HepG2 (cell line): ENCODE data around the gene RAE1. TPM values are rescaled to one million over a fixed set of nuclear protein-coding genes. Genes with fewer than 3 reads are reported as not detected.

Experiments used
- CEBPG ChIP-seq: IDR thresholded peaks from 2 replicates; pipeline ENCODE4 v1.6.1; 2016
- ELF4 ChIP-seq: sonication (generic); formaldehyde crosslinking; IDR thresholded peaks from 2 replicates; pipeline ENCODE4 v1.5.0; 2020; ENCODE audit warnings: missing genetic modification reagents, mild to moderate bottlenecking, moderate library complexity, borderline replicate concordance
- ESRRA ChIP-seq: sonication (generic); formaldehyde crosslinking; IDR thresholded peaks from 2 replicates; pipeline ENCODE4 v1.5.1; 2020; ENCODE audit warnings: mild to moderate bottlenecking, low read depth, missing genetic modification reagents
- FOXO1 ChIP-seq: sonication (generic); formaldehyde crosslinking; IDR thresholded peaks from 2 replicates; pipeline ENCODE4 v1.4.0; 2020; ENCODE audit warnings: missing genetic modification reagents
- NFYC ChIP-seq: IDR thresholded peaks from 2 replicates; pipeline ENCODE4 v1.6.1; 2016; ENCODE audit warnings: missing genetic modification reagents, missing compliant biosample characterization
- PAX8 ChIP-seq: sonication (generic); formaldehyde crosslinking; IDR thresholded peaks from 2 replicates; pipeline ENCODE4 v1.8.0; 2022; ENCODE audit warnings: mild to moderate bottlenecking, missing genetic modification reagents, borderline replicate concordance
- PHF8 ChIP-seq: sonication (generic); formaldehyde crosslinking; IDR thresholded peaks from 2 replicates; pipeline ENCODE4 v1.5.0; 2020; ENCODE audit warnings: missing genetic modification reagents
- RFX1 ChIP-seq: fragments of 450-650 bp; IDR thresholded peaks from 2 replicates; pipeline ENCODE4 v1.6.1; 2017
- SRY ChIP-seq: sonication (generic); formaldehyde crosslinking; IDR thresholded peaks from 2 replicates; pipeline ENCODE4 v1.8.0; 2022; ENCODE audit warnings: mild to moderate bottlenecking, missing genetic modification reagents
- THAP11 ChIP-seq: IDR thresholded peaks from 2 replicates; pipeline ENCODE4 v1.6.1; 2016; ENCODE audit warnings: missing biosample characterization, missing genetic modification reagents
- ZNF121 ChIP-seq: sonication (generic); formaldehyde crosslinking; IDR thresholded peaks from 2 replicates; pipeline ENCODE4 v1.5.0; 2020; ENCODE audit warnings: mild to moderate bottlenecking, missing genetic modification reagents
- ZNF17 ChIP-seq: sonication (generic); formaldehyde crosslinking; IDR thresholded peaks from 2 replicates; pipeline ENCODE4 v1.5.0; 2020; ENCODE audit warnings: mild to moderate bottlenecking, missing genetic modification reagents
- ZNF629 ChIP-seq: sonication (generic); formaldehyde crosslinking; conservative IDR thresholded peaks from 2 replicates; pipeline ENCODE4 v1.5.0; 2020; ENCODE audit warnings: missing genetic modification reagents
- ZNF644 ChIP-seq: IDR thresholded peaks from 2 replicates; pipeline ENCODE4 v1.6.1; 2016; ENCODE audit warnings: low read depth
- ZNF672 ChIP-seq: sonication (generic); formaldehyde crosslinking; IDR thresholded peaks from 2 replicates; pipeline ENCODE4 v1.8.1; 2022; ENCODE audit warnings: missing genetic modification reagents
- ZNF776 ChIP-seq: sonication (generic); formaldehyde crosslinking; IDR thresholded peaks from 2 replicates; pipeline ENCODE4 v1.4.0; 2020; ENCODE audit warnings: mild to moderate bottlenecking, missing genetic modification reagents
- polyA plus RNA-seq, 8 experiments: library from polyadenylated mRNA; depleted of rRNA in 3 of 8; stranded (reverse) in 7 of 8; unstranded in 1 of 8; fragments of >200 nt; fragmentation: Illumina TruSeq in 4 of 8; extraction: Trizol in 4 of 8; gene quantifications; 2 replicates each; pipeline versions ENCODE4 v1.2.1 to v1.2.3, GENCODE V29; 2011 to 2016; ENCODE audit warnings: low read depth in 4 of 8, missing spikeins in 1 of 8, mixed read lengths in 1 of 8; ENCODE audit not compliant: insufficient read depth in 1 of 8
- total RNA-seq, 5 experiments: library from RNA; depleted of rRNA; stranded (reverse); fragments of >200 nt; fragmentation: Illumina TruSeq; extraction: Trizol; gene quantifications; 2 replicates each; pipeline ENCODE4 v1.2.3, GENCODE V29; 2016; ENCODE audit warnings: low read depth in 1 of 5
- TF ChIP-seq, protein P1 (sequence below): sonication (generic); formaldehyde crosslinking; IDR thresholded peaks from 2 replicates; pipeline ENCODE4 v1.4.0; 2020; ENCODE audit warnings: mild to moderate bottlenecking, missing genetic modification reagents
- TF ChIP-seq, protein P2 (sequence below): sonication (generic); formaldehyde crosslinking; IDR thresholded peaks from 2 replicates; pipeline ENCODE4 v1.9.0; 2021; ENCODE audit warnings: missing genetic modification reagents, borderline replicate concordance
- TF ChIP-seq, protein P3 (sequence below): sonication (generic); formaldehyde crosslinking; IDR thresholded peaks from 2 replicates; pipeline ENCODE4 v1.5.1; 2020; ENCODE audit warnings: missing genetic modification reagents, mild to moderate bottlenecking, borderline replicate concordance
- TF ChIP-seq, protein P4 (sequence below): sonication (generic); formaldehyde crosslinking; conservative IDR thresholded peaks from 2 replicates; pipeline ENCODE4 v1.4.0; 2020; ENCODE audit warnings: missing genetic modification reagents
- TF ChIP-seq, protein P5 (sequence below): fragments of 450-650 bp; IDR thresholded peaks from 2 replicates; pipeline ENCODE4 v1.6.1; 2016

Gene RAE1
- total and polyA plus RNA-seq, 2 of the 13 experiments (the other 11 are each of a cell fraction or from before 2014, with no cell fraction given) = 36.1 to 72.9 TPM

DNA sequence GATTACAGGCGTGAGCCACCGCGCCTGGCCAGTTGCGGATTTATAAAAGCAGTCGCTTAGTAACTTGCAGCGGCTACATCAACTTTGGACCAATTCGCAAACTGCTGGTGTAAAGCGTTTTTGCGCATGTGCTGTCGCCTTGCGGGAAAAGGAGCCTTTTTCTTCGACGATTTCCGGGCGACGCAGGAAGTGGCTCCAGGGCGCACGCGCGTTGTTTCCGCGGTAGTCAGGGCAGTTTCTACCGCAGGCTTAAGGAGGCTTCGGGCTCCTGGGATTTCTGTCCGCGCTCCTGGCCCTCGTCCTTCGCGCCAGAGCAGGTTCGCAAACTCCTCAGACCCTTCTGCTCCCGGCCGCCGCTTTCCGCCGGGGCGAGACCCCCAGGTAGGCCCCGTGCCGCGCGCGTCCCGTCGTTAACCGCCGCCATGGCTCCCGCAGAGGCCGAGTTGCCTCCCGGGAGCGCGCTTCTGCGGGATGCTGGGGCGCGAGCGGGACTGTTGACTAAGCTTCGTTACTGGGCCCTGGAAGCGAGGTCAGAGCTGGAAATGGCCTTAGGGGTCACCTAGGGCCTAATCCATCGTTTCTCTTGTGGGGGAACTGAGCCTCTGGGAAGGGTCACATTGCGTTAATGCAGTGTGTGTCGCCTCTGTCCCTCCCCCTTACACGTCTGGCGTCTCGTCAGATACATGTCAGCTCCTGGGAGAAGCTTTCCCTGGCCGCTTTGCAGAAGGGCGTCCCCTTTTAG lies at the start of gene RAE1 (continued):
- TF ChIP-seq, protein P1, sequence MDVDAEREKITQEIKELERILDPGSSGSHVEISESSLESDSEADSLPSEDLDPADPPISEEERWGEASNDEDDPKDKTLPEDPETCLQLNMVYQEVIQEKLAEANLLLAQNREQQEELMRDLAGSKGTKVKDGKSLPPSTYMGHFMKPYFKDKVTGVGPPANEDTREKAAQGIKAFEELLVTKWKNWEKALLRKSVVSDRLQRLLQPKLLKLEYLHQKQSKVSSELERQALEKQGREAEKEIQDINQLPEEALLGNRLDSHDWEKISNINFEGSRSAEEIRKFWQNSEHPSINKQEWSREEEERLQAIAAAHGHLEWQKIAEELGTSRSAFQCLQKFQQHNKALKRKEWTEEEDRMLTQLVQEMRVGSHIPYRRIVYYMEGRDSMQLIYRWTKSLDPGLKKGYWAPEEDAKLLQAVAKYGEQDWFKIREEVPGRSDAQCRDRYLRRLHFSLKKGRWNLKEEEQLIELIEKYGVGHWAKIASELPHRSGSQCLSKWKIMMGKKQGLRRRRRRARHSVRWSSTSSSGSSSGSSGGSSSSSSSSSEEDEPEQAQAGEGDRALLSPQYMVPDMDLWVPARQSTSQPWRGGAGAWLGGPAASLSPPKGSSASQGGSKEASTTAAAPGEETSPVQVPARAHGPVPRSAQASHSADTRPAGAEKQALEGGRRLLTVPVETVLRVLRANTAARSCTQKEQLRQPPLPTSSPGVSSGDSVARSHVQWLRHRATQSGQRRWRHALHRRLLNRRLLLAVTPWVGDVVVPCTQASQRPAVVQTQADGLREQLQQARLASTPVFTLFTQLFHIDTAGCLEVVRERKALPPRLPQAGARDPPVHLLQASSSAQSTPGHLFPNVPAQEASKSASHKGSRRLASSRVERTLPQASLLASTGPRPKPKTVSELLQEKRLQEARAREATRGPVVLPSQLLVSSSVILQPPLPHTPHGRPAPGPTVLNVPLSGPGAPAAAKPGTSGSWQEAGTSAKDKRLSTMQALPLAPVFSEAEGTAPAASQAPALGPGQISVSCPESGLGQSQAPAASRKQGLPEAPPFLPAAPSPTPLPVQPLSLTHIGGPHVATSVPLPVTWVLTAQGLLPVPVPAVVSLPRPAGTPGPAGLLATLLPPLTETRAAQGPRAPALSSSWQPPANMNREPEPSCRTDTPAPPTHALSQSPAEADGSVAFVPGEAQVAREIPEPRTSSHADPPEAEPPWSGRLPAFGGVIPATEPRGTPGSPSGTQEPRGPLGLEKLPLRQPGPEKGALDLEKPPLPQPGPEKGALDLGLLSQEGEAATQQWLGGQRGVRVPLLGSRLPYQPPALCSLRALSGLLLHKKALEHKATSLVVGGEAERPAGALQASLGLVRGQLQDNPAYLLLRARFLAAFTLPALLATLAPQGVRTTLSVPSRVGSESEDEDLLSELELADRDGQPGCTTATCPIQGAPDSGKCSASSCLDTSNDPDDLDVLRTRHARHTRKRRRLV (CRISPR knock-in tag) = peak; percentile 95
- no peak for TF ChIP-seq ZNF629 (CRISPR knock-in tag)
- TF ChIP-seq CEBPG (CRISPR knock-in tag) = 0 out of 2 replicates have a peak, but pooled peaks have one; percentile 20
- TF ChIP-seq, protein P2, sequence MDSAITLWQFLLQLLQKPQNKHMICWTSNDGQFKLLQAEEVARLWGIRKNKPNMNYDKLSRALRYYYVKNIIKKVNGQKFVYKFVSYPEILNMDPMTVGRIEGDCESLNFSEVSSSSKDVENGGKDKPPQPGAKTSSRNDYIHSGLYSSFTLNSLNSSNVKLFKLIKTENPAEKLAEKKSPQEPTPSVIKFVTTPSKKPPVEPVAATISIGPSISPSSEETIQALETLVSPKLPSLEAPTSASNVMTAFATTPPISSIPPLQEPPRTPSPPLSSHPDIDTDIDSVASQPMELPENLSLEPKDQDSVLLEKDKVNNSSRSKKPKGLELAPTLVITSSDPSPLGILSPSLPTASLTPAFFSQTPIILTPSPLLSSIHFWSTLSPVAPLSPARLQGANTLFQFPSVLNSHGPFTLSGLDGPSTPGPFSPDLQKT = no peak
- peak; percentile 58; the same call in 1 of the 2 replicates for TF ChIP-seq RFX1
- TF ChIP-seq ZNF121 (CRISPR knock-in tag) = 0 out of 2 replicates have a peak, but pooled peaks have one; percentile 36
- peak; percentile 89; the same call in 1 of the 2 replicates for TF ChIP-seq ZNF776 (CRISPR knock-in tag)
- TF ChIP-seq PHF8 (CRISPR knock-in tag) = peak; percentile 100
- TF ChIP-seq ZNF644 (CRISPR knock-in tag) = no peak
- TF ChIP-seq ZNF17 (CRISPR knock-in tag) = no peak
- TF ChIP-seq ESRRA (CRISPR knock-in tag) = peak; percentile 58; the same call in 1 of the 2 replicates
- TF ChIP-seq, protein P3, sequence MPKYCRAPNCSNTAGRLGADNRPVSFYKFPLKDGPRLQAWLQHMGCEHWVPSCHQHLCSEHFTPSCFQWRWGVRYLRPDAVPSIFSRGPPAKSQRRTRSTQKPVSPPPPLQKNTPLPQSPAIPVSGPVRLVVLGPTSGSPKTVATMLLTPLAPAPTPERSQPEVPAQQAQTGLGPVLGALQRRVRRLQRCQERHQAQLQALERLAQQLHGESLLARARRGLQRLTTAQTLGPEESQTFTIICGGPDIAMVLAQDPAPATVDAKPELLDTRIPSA (CRISPR knock-in tag) = no peak
- TF ChIP-seq FOXO1 = peak; percentile 58; the same call in 1 of the 2 replicates
- TF ChIP-seq THAP11 (CRISPR knock-in tag) = peak; percentile 91
- TF ChIP-seq, protein P4, sequence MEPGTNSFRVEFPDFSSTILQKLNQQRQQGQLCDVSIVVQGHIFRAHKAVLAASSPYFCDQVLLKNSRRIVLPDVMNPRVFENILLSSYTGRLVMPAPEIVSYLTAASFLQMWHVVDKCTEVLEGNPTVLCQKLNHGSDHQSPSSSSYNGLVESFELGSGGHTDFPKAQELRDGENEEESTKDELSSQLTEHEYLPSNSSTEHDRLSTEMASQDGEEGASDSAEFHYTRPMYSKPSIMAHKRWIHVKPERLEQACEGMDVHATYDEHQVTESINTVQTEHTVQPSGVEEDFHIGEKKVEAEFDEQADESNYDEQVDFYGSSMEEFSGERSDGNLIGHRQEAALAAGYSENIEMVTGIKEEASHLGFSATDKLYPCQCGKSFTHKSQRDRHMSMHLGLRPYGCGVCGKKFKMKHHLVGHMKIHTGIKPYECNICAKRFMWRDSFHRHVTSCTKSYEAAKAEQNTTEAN (CRISPR knock-in tag) = 0 out of 2 replicates have a peak, but pooled peaks have one; percentile 40
- peak; percentile 90 for TF ChIP-seq SRY (CRISPR knock-in tag)
- TF ChIP-seq PAX8 = peak; percentile 88; the same call in 1 of the 2 replicates
- TF ChIP-seq, protein P5, sequence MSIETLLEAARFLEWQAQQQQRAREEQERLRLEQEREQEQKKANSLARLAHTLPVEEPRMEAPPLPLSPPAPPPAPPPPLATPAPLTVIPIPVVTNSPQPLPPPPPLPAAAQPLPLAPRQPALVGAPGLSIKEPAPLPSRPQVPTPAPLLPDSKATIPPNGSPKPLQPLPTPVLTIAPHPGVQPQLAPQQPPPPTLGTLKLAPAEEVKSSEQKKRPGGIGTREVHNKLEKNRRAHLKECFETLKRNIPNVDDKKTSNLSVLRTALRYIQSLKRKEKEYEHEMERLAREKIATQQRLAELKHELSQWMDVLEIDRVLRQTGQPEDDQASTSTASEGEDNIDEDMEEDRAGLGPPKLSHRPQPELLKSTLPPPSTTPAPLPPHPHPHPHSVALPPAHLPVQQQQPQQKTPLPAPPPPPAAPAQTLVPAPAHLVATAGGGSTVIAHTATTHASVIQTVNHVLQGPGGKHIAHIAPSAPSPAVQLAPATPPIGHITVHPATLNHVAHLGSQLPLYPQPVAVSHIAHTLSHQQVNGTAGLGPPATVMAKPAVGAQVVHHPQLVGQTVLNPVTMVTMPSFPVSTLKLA = no peak
- no peak for TF ChIP-seq ZNF672 (CRISPR knock-in tag)
- peak; percentile 66; the same call in 1 of the 2 replicates for TF ChIP-seq ELF4
- TF ChIP-seq NFYC (CRISPR knock-in tag) = no peak
